GM12878 (cell line): ENCODE measurements around the gene DCC.

Experiments used
- BACH1 ChIP-seq: fragments of 450-650 bp; IDR thresholded peaks from 2 replicates; pipeline ENCODE4 v1.6.1; 2017; ENCODE audit warnings: mild to moderate bottlenecking, borderline replicate concordance
- POLR2A ChIP-seq: IDR thresholded peaks from 2 replicates; pipeline ENCODE4 v1.6.1; 2011; ENCODE audit warnings: low read depth, mild to moderate bottlenecking, low read length
- POLR2AphosphoS5 ChIP-seq: IDR thresholded peaks from 2 replicates; pipeline ENCODE4 v1.6.1; 2011; ENCODE audit warnings: mild to moderate bottlenecking, low read length, inconsistent platforms
- RCOR1 ChIP-seq: conservative IDR thresholded peaks from 2 replicates; pipeline ENCODE4 v1.6.1; 2012; ENCODE audit warnings: low read depth, low read length, improper control_type of control experiment
- TF ChIP-seq, protein P1 (sequence below), 3 experiments: IDR thresholded peaks in 2 of 3; conservative IDR thresholded peaks in 1 of 3; 2 replicates each; pipeline ENCODE4 v1.5.1; 2011; ENCODE audit warnings: low read depth in 3 of 3, low read length in 3 of 3, mild to moderate bottlenecking in 3 of 3, control low read depth in 2 of 3, moderate library complexity in 2 of 3, inconsistent platforms in 1 of 3, mixed read lengths in 1 of 3; ENCODE audit not compliant: control insufficient read depth in 2 of 3, insufficient read depth in 1 of 3; ENCODE audit errors: extremely low read depth in 1 of 3

DNA sequence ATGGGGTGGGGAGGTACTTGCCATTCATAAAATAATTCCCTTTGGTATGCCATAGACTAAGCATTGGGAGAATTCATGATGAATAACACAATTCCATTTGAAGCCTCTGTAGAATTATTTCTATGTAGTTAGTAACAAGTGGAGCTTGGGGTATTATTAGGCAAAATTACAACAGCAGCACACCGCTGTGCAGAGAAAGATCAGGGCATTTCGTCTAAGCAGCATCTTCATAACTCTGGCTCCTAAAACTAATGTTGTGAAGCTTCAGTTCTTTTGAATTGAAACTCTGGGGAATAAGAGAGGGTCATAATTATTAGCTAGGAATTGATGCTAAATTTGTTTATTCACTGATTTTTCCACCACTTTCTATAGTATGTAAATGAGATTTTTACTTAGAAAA is 630.7 kb downstream of the DCC start:
- TF ChIP-seq, protein P1, sequence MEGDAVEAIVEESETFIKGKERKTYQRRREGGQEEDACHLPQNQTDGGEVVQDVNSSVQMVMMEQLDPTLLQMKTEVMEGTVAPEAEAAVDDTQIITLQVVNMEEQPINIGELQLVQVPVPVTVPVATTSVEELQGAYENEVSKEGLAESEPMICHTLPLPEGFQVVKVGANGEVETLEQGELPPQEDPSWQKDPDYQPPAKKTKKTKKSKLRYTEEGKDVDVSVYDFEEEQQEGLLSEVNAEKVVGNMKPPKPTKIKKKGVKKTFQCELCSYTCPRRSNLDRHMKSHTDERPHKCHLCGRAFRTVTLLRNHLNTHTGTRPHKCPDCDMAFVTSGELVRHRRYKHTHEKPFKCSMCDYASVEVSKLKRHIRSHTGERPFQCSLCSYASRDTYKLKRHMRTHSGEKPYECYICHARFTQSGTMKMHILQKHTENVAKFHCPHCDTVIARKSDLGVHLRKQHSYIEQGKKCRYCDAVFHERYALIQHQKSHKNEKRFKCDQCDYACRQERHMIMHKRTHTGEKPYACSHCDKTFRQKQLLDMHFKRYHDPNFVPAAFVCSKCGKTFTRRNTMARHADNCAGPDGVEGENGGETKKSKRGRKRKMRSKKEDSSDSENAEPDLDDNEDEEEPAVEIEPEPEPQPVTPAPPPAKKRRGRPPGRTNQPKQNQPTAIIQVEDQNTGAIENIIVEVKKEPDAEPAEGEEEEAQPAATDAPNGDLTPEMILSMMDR (IDR thresholded peaks at IDR 0.05 in 2 of 3, conservative IDR thresholded peaks at IDR 0.05 in 1 of 3; ENCODE audit: control insufficient read depth in 2 of 3, extremely low read depth in 1 of 3, insufficient read depth in 1 of 3, low read depth in 3 of 3, low read length in 3 of 3): no peak
- TF ChIP-seq POLR2A (no peak), POLR2AphosphoS5 (no peak), BACH1 (no peak), RCOR1 (no peak)
